ENCODE results near the gene RAB31.

DNA sequence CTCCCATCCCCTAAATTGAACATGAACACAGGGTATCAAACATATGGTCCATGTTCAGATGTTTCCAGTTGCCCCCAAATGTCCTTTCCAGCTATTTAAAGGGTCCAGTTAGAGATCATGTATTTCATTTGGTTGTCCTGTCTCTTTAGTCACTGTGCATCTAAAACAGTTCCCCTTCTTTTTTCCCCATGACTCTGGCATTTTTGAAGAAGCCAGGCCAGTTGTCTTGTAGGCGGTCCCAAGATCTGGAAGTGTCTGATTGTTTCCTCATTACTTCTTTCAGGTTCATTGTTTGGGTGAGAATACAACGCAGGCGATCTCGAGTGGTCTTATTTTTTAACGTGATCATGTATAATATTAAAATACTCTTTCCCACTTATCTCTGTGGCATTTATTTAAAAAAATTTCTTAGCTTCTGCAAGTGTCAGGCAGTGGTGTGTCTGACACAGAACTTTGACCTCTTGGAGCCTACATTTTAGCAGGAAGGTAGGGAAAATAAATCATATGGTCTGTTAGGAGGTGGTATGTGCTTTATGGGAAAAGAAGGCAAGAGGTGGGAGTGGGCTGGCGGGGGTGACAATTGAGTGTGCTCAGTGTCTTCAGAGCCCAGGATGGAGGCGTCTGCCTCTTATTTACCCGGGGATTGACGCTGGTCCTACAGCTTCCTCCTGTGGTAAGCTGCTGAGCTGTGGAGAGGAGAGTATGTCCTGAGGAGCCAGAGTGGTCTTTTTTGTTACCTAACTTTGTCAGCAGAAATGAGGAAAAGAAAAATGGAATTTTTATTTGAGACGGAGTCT lies 8.1 kb downstream of the RAB31 start:
- TF ChIP-seq, protein P1, sequence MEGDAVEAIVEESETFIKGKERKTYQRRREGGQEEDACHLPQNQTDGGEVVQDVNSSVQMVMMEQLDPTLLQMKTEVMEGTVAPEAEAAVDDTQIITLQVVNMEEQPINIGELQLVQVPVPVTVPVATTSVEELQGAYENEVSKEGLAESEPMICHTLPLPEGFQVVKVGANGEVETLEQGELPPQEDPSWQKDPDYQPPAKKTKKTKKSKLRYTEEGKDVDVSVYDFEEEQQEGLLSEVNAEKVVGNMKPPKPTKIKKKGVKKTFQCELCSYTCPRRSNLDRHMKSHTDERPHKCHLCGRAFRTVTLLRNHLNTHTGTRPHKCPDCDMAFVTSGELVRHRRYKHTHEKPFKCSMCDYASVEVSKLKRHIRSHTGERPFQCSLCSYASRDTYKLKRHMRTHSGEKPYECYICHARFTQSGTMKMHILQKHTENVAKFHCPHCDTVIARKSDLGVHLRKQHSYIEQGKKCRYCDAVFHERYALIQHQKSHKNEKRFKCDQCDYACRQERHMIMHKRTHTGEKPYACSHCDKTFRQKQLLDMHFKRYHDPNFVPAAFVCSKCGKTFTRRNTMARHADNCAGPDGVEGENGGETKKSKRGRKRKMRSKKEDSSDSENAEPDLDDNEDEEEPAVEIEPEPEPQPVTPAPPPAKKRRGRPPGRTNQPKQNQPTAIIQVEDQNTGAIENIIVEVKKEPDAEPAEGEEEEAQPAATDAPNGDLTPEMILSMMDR (IDR thresholded peaks at IDR 0.05; ENCODE audit: poor library complexity, severe bottlenecking), result no peak
- TF ChIP-seq EP300 (conservative IDR thresholded peaks at IDR 0.05; ENCODE audit: poor library complexity, severe bottlenecking), result no peak
- no peak for TF ChIP-seq SMC3 (conservative IDR thresholded peaks at IDR 0.05; ENCODE audit: poor library complexity)
- TF ChIP-seq POLR2AphosphoS5 (IDR thresholded peaks at IDR 0.05), result no peak
- TF ChIP-seq RAD21 (conservative IDR thresholded peaks at IDR 0.05), result no peak
- no peak for TF ChIP-seq TAF1 (IDR thresholded peaks at IDR 0.05; ENCODE audit: low read depth)
- TF ChIP-seq EZH2 (IDR thresholded peaks at IDR 0.05; ENCODE audit: borderline replicate concordance, insufficient read depth, low read length, poor library complexity, severe bottlenecking), result no peak
- TF ChIP-seq, protein P2, sequence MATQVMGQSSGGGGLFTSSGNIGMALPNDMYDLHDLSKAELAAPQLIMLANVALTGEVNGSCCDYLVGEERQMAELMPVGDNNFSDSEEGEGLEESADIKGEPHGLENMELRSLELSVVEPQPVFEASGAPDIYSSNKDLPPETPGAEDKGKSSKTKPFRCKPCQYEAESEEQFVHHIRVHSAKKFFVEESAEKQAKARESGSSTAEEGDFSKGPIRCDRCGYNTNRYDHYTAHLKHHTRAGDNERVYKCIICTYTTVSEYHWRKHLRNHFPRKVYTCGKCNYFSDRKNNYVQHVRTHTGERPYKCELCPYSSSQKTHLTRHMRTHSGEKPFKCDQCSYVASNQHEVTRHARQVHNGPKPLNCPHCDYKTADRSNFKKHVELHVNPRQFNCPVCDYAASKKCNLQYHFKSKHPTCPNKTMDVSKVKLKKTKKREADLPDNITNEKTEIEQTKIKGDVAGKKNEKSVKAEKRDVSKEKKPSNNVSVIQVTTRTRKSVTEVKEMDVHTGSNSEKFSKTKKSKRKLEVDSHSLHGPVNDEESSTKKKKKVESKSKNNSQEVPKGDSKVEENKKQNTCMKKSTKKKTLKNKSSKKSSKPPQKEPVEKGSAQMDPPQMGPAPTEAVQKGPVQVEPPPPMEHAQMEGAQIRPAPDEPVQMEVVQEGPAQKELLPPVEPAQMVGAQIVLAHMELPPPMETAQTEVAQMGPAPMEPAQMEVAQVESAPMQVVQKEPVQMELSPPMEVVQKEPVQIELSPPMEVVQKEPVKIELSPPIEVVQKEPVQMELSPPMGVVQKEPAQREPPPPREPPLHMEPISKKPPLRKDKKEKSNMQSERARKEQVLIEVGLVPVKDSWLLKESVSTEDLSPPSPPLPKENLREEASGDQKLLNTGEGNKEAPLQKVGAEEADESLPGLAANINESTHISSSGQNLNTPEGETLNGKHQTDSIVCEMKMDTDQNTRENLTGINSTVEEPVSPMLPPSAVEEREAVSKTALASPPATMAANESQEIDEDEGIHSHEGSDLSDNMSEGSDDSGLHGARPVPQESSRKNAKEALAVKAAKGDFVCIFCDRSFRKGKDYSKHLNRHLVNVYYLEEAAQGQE (IDR thresholded peaks at IDR 0.05; ENCODE audit: borderline replicate concordance), result no peak
- no peak for TF ChIP-seq MXI1 (conservative IDR thresholded peaks at IDR 0.05; ENCODE audit: poor library complexity, severe bottlenecking)

Measured in neural cell (in vitro differentiated cells).